T-helper 2 cell treated with Interferon-gamma antibody and Interleukin-4, amounts not matched to agents 5 μg/mL and 100 μg/mL, for 36 hours (primary cell): ENCODE data around the gene RNASE8.
A peak's percentile ranks its signal among the peaks of the same experiment; 100 is the strongest.

Experiments used
- DNase-seq: peaks from one replicate; pipeline ENCODE4 v3.0.0; 2021; ENCODE audit warnings: low spot score
- H3K27ac Mint-ChIP-seq: one replicate; pipeline ENCODE4 v1.8.0; 2021; ENCODE audit warnings: mild to moderate bottlenecking, mixed read lengths
- H3K27me3 Mint-ChIP-seq: one replicate; pipeline ENCODE4 v1.8.0; 2021; ENCODE audit warnings: low read depth, mixed read lengths
- H3K36me3 Mint-ChIP-seq: one replicate; pipeline ENCODE4 v1.8.0; 2021; ENCODE audit warnings: low read depth, mixed read lengths
- H3K4me1 Mint-ChIP-seq: one replicate; pipeline ENCODE4 v1.8.0; 2021; ENCODE audit warnings: low read depth, mixed read lengths
- H3K4me3 Mint-ChIP-seq: one replicate; pipeline ENCODE4 v1.8.0; 2022; ENCODE audit warnings: mild to moderate bottlenecking, moderate library complexity, mixed read lengths
- H3K9me3 Mint-ChIP-seq: one replicate; pipeline ENCODE4 v1.8.0; 2021; ENCODE audit warnings: mixed read lengths

The RNASE8 gene

GRCh38 chr14:21092273-21093011 lies 34.8 kb downstream of the RNASE8 start:
- no peaks in the 10 kb centered on the region for H3K36me3 Mint-ChIP-seq
- peak; percentile 80 for DNase-seq
- H3K27ac Mint-ChIP-seq, result no peak overlapping the region
- peaks cover 8% of the 10 kb centered on the region for H3K27me3 Mint-ChIP-seq
- no peaks in the 10 kb centered on the region for H3K9me3 Mint-ChIP-seq
- H3K4me3 Mint-ChIP-seq, result no peak overlapping the region
- peaks cover 15% of the 10 kb centered on the region for H3K4me1 Mint-ChIP-seq

DNA sequence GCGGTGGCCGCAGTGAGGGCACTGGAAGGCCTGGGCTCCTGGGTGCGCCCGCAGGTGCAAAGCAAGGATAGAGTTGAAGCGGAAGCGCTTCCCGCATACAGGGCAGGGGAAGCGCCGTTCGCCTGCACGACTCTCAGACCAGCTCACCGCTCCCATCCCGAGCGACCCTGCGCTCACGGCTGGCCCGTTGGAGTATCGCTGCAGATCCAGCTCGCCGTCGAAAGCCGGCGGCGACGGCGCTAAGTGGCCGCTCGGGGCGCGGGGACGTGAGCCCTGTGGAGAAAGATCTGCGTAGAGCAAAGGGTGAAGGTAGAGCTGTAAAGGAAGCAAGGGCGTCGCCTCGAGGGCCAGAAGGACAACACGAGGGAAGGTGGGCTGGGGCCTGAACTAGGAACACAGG lies 35.4 kb downstream of the RNASE8 start:
- H3K9me3 Mint-ChIP-seq, result no peaks in the 10 kb centered on the region
- H3K27ac Mint-ChIP-seq, result no peak overlapping the region
- no peak for DNase-seq
- no peak overlapping the region for H3K4me3 Mint-ChIP-seq
- H3K36me3 Mint-ChIP-seq, result no peaks in the 10 kb centered on the region
- peaks cover 9% of the 10 kb centered on the region for H3K4me1 Mint-ChIP-seq
- H3K27me3 Mint-ChIP-seq, result peaks cover 8% of the 10 kb centered on the region

- no peak for DNase-seq
Observed at GRCh38 chr14:21093769-21094681, 36.4 kb downstream of the RNASE8 start.

GRCh38 chr14:21095430-21096205 lies 38.0 kb downstream of the RNASE8 start:
- Mint-ChIP-seq H3K27ac (no peak overlapping the region), H3K36me3 (no peaks in the 10 kb centered on the region), H3K4me3 (no peak overlapping the region), H3K9me3 (no peaks in the 10 kb centered on the region), H3K4me1 (peaks cover 18% of the 10 kb centered on the region), H3K27me3 (peaks cover 17% of the 10 kb centered on the region)
- no peak for DNase-seq

More at GRCh38 chr14:21093769-21094681, 36.4 kb downstream of the RNASE8 start:
- no peak overlapping the region for H3K4me3 Mint-ChIP-seq
- H3K27ac Mint-ChIP-seq, result no peak overlapping the region
- peaks cover 12% of the 10 kb centered on the region for H3K27me3 Mint-ChIP-seq
- H3K4me1 Mint-ChIP-seq, result peaks cover 11% of the 10 kb centered on the region
- no peaks in the 10 kb centered on the region for H3K9me3 Mint-ChIP-seq
- no peaks in the 10 kb centered on the region for H3K36me3 Mint-ChIP-seq

DNA sequence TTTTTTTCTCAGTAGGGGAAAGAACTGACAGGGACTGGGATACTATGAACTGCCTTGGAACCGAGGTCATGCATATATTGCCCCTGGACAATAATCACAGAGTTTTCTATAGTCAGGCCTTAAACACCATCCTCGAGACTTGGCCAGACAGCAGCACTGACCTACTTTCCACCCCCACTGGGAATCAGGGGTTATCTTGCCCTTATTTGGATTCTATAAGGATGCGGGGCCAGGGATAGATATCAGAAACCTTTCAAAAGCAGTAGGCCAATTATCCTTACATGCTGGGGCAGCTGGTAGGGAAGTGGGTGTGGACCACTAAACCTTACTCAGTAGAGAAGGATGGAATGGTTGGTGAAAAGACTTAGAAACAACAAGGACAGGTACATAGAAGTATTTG lies 38.8 kb downstream of the RNASE8 start:
- Mint-ChIP-seq H3K4me1 (peaks cover 19% of the 10 kb centered on the region), H3K36me3 (no peaks in the 10 kb centered on the region), H3K9me3 (no peaks in the 10 kb centered on the region), H3K27ac (no peak overlapping the region), H3K27me3 (peaks cover 17% of the 10 kb centered on the region), H3K4me3 (no peak overlapping the region)
- DNase-seq, result no peak

DNA sequence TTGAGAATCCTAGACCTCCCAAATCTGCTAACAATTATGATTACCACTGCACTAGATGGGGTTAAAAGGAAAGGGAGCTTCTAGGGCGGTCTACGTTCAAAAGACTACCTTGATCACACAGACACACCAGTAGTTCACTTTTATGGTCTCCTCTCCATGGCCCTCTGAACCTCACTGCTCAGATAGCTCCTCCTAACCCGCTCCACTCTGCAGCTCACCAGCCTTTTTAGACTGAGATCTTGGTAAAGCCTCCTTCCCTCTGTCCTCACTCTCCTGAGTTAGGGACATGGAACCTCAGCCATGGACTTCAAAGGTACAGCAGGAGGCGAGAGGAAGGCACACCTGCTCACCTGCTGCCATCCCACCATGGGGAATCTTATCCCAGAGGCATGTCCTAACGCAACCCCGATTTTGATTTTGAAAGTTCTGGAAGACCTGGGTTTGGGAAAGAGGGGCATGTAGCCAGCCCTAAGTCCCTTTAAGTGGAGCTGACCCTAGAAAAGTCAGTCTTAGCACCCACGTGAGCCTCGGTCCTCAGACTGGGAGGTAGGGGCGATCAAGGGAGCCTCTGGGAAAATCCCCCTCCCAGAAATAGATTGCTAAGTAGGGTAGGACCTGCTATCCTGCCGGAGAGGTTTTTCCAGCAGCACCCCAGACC lies 39.5 kb downstream of the RNASE8 start:
- Mint-ChIP-seq H3K9me3 (no peaks in the 10 kb centered on the region), H3K4me1 (peaks cover 24% of the 10 kb centered on the region), H3K27ac (peak overlapping the region; percentile 43), H3K36me3 (no peaks in the 10 kb centered on the region), H3K27me3 (peaks cover 17% of the 10 kb centered on the region), H3K4me3 (peak overlapping the region; percentile 75)
- no peak for DNase-seq

DNA sequence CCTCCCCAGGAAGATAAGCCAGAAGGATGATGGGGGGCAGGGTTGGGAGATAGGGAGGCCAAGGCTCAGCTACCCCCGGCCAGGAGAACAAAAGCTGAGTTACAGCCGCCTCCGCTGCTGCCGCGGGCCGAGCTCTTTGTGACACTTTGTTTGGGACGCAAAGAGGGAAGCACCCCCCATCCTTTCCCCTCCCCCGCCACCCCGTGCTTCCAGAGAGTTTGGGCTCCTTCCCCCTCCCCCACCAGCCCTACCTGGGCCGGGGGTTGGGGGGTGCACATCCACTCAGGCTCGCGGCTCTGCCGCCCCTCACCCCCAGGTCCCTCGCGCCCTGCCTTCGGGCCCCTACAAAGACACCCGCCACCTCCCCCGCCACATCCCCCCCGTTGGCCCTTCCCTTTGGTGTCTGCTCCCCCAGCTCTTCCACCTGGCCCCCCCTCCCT lies 40.0 kb downstream of the RNASE8 start:
- Mint-ChIP-seq H3K27me3 (peaks cover 17% of the 10 kb centered on the region), H3K4me1 (peaks cover 28% of the 10 kb centered on the region), H3K9me3 (no peaks in the 10 kb centered on the region), H3K4me3 (peak overlapping the region; percentile 75), H3K27ac (peak overlapping the region; percentile 43), H3K36me3 (no peaks in the 10 kb centered on the region)
- no peak for DNase-seq

DNA sequence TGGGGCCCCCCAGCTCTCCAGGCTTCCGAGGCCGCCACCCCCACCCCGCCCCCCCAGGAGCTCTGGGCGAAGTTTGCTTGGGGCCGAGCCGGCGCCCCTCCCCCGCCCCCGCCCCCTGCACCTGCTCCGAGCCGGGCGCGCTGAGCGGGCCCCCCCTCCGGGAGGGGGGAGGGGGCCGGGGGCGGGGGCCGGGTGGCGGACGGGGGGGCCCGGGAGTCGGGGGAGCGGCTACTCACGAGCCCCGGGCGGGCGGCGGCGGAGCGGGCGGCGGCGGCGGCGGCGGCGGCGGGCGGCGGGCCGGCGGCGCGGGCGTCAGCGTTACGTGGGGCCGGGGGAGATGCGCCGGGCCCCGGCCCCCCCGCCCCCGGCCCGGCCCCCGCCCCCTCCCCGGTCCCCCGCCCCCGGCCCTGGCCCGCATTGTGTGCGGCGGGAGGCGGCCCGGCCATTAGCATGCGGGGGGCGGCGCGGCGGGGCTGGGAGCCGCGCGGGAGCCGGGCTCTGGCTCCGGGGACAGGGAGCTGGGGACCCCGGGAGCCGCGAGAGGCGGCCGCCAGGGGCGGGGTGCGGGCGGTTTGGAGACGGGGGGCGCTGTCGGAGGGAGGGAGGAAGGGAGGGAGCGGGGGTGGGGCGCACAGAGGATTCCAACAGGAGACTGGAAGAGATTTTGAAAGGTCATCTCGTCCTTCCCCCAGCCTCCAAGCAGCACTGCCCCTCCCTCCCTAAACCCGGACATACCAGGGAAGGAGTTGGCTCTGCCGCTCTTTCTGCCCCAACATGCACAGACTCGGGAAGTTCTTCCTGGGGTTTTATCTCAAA lies 40.7 kb downstream of the RNASE8 start, which contains the start of gene ZNF219:
Gene ZNF219 (minus strand): TSS at position 580 of the 816 bp plus-strand sequence. CDS start 5,064 bp downstream, outside the sequence.
- Mint-ChIP-seq H3K27ac (no peak within 1 kb of the TSS), H3K4me1 (peaks cover 30% of the 10 kb centered on the region), H3K9me3 (no peaks in the 10 kb centered on the region), H3K4me3 (peak within 1 kb of the TSS; percentile 86), H3K27me3 (peaks cover 17% of the 10 kb centered on the region), H3K36me3 (no peaks in the 10 kb centered on the region)
- no peak for DNase-seq

DNA sequence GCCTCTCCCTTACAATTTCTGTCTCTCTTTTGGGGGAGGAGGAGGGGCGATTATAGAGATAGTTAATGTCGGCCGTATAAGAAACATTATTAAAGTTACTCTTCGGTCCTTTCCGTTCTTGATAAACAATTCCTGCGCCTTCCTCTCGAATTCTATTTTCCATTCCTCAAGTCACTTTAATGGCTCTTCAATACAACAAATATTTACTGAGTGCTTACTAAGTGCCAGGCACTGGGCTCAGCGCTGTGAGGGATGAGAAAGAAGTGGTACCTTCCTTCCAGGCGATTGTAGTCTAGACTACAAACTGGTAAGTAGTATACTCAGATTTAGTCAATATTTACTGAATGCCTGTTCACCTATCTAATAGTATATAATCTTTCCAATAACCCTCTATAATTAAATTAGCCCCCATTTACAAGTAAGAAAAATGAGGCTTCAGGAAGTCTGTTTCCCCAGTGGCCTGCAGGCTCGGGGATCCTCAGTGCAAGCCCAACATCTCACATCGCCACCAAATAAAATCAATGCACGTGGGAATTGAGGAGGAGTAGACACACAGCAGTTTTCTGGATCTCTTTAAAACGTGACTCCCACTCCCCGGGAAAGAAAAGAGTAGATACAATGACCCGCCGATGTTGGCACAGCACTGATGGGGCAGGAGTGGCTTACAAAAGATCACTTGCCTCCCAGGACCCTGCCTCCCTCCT lies 41.4 kb downstream of the RNASE8 start:
- DNase-seq, result no peak
- no peaks in the 10 kb centered on the region for H3K36me3 Mint-ChIP-seq
- H3K9me3 Mint-ChIP-seq, result no peaks in the 10 kb centered on the region
- peaks cover 32% of the 10 kb centered on the region for H3K4me1 Mint-ChIP-seq
- peak overlapping the region; percentile 86 for H3K4me3 Mint-ChIP-seq
- no peak overlapping the region for H3K27ac Mint-ChIP-seq
- peaks cover 13% of the 10 kb centered on the region for H3K27me3 Mint-ChIP-seq

- Mint-ChIP-seq H3K27me3 (peaks cover 13% of the 10 kb centered on the region), H3K4me1 (peaks cover 33% of the 10 kb centered on the region), H3K27ac (no peak overlapping the region), H3K9me3 (no peaks in the 10 kb centered on the region), H3K4me3 (peak overlapping the region; percentile 86), H3K36me3 (no peaks in the 10 kb centered on the region)
- no peak for DNase-seq
Observed at GRCh38 chr14:21099596-21099985, 42.0 kb downstream of the RNASE8 start.

DNA sequence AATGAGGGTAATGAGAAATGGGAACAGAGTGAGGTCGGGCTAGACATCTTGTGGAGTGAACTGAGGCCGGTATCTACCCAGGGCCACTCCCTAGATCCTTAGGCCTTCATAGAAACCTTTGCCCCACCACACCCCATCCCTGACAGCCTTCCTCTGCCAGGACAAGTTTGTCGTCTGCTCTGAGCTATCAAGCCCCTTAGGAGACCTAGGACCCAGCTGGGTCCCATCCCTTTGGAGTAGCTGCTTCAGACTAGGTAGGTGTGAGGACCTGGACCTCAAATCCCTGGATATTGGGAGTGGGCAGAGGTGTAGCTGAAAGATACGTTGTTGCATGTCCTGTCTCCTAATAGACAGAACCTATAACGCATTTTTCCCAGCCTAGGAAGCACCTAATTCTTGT lies 43.3 kb downstream of the RNASE8 start, which contains the start of gene TMEM253:
Gene TMEM253 (plus strand): TSS at position 136 of the 400 bp plus-strand sequence. CDS start 278 bp downstream, outside the sequence.
- H3K9me3 Mint-ChIP-seq, result no peaks in the 10 kb centered on the region
- H3K4me1 Mint-ChIP-seq, result peaks cover 37% of the 10 kb centered on the region
- no peak within 1 kb of the TSS for H3K27ac Mint-ChIP-seq
- H3K4me3 Mint-ChIP-seq, result peak within 1 kb of the TSS; percentile 89
- no peaks in the 10 kb centered on the region for H3K36me3 Mint-ChIP-seq
- no peak for DNase-seq
- peaks cover 13% of the 10 kb centered on the region for H3K27me3 Mint-ChIP-seq

DNA sequence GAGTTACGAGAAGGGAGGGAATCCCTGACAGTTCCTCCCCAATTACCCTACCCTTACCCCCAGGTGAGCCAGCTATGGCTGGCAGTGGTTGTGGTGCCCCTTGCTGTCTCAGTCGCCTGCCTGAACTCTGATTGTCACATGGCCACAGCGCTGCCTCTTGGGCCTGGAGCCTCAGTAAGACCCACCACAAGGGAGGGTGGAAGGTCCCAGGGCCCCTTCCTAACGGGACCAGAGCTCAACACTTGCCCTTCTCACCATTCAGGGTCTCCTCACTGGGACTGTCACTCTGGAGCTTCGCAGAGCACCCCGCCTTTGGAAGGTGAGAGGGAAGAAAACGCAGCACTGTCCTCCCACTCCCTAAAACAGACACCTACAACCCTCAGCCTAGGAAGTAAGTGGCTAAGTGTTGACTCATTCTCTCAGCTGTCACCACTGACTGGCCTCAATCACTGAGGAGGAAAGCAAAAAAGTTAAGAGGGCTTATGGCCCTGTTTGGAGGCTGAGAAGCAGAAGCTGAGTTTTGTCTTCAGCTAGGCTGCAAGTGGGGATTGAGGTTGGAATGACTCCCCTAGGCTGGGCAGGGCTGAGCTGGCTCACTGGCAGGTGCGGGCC lies 44.3 kb downstream of the RNASE8 start:
- peak; percentile 32 for DNase-seq
- Mint-ChIP-seq H3K27me3 (peaks cover 13% of the 10 kb centered on the region), H3K27ac (peak overlapping the region; percentile 76), H3K36me3 (no peaks in the 10 kb centered on the region), H3K9me3 (no peaks in the 10 kb centered on the region), H3K4me3 (peak overlapping the region; percentile 89), H3K4me1 (peaks cover 40% of the 10 kb centered on the region)
